GM12873 (cell line): ENCODE results near the gene RALGPS2.

ENCODE experiments used
- CTCF ChIP-seq: IDR thresholded peaks from 2 replicates; pipeline ENCODE4 v1.5.1; 2012; ENCODE audit warnings: low read depth, mild to moderate bottlenecking, moderate library complexity, low read length, control low read depth; ENCODE audit not compliant: insufficient read depth; ENCODE audit errors: missing control alignments

The RALGPS2 gene

GRCh38 chr1:178964469-178965330, 239.7 kb downstream of the RALGPS2 start:
- TF ChIP-seq CTCF, result no peak

- TF ChIP-seq CTCF, result no peak
These were observed 241.3 kb downstream of the RALGPS2 start for GRCh38 chr1:178966312-178966711.

- TF ChIP-seq CTCF, result no peak
These were observed 244.4 kb downstream of the RALGPS2 start for GRCh38 chr1:178969226-178969987.

- TF ChIP-seq CTCF, result no peak
These were observed 245.1 kb downstream of the RALGPS2 start for GRCh38 chr1:178970184-178970583.
